NT2/D1 (cell line): ENCODE results near the gene ABCB11.

ENCODE experiments used
- DNase-seq: peaks from one replicate; pipeline ENCODE4 v3.0.0-alpha.2; 2011; ENCODE audit warnings: low read depth, low spot score
- H3K27me3 ChIP-seq: 2 replicates; pipeline ENCODE4 v1.6.0; 2011; ENCODE audit warnings: mild to moderate bottlenecking; ENCODE audit not compliant: insufficient read length, insufficient read depth
- H3K36me3 ChIP-seq: 2 replicates; pipeline ENCODE4 v1.6.1; 2011; ENCODE audit warnings: mild to moderate bottlenecking, low read length, mixed read lengths; ENCODE audit not compliant: insufficient read depth, insufficient read length
- H3K4me1 ChIP-seq: 2 replicates; pipeline ENCODE4 v1.5.1; 2011; ENCODE audit not compliant: insufficient read depth, insufficient read length
- H3K4me3 ChIP-seq: 2 replicates; pipeline ENCODE4 v1.5.1; 2011; ENCODE audit warnings: low read depth; ENCODE audit not compliant: insufficient read length
- H3K9ac ChIP-seq: 2 replicates; pipeline ENCODE4 v1.6.0; 2011; ENCODE audit warnings: low read depth; ENCODE audit not compliant: insufficient read length
- H3K9me3 ChIP-seq: 2 replicates; pipeline ENCODE4 v1.5.1; 2011; ENCODE audit warnings: mild to moderate bottlenecking, low read length; ENCODE audit not compliant: insufficient read depth
- SUZ12 ChIP-seq: IDR thresholded peaks from 2 replicates; pipeline ENCODE4 v1.6.1; 2011; ENCODE audit not compliant: insufficient read length, insufficient read depth; ENCODE audit errors: extremely low read depth
- YY1 ChIP-seq: IDR thresholded peaks from 2 replicates; pipeline ENCODE4 v1.6.1; 2011; ENCODE audit not compliant: insufficient read length, insufficient read depth
- ZNF274 ChIP-seq: IDR thresholded peaks from 2 replicates; pipeline ENCODE4 v1.6.1; 2011; ENCODE audit warnings: mild to moderate bottlenecking, low read depth, low read length

ABCB11 gene

GRCh38 chr2:169050476-169051240 lies 19.5 kb upstream of the ABCB11 start:
- TF ChIP-seq SUZ12, result no peak
- TF ChIP-seq YY1, result no peak
- TF ChIP-seq ZNF274, result no peak
- no peak for DNase-seq

DNA sequence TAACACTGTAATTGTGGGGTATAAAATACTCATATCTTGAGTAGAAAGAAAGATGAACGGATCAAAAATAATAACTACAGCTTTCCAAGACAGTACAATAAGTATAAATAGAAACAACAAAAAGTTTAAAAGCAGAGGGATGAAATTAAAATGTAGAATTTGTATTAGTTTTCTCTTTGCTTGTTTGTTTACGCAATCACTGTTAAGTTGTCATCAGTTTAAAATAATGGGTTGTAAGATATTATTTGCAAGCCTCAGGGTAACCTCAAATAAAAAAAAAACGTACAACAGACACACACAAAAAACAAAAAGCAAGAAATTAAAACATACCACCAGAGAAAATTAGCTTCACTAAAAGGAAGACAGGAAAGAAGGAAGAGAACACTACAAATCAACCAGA lies 18.0 kb upstream of the ABCB11 start:
- no peaks in the 10 kb centered on the region for H3K27me3 ChIP-seq
- H3K36me3 ChIP-seq, result no peaks in the 10 kb centered on the region
- peaks cover 3% of the 10 kb centered on the region for H3K4me1 ChIP-seq
- TF ChIP-seq YY1 (no peak), SUZ12 (no peak), ZNF274 (no peak)
- peaks cover 10% of the 10 kb centered on the region; the same call in 1 of the 2 replicates for H3K9me3 ChIP-seq
- no peak for DNase-seq
- no peak overlapping the region for H3K4me3 ChIP-seq
- H3K9ac ChIP-seq, result no peak overlapping the region

More at GRCh38 chr2:169050476-169051240, 19.5 kb upstream of the ABCB11 start:
- no peaks in the 10 kb centered on the region for H3K36me3 ChIP-seq
- peaks cover 3% of the 10 kb centered on the region for H3K4me1 ChIP-seq
- no peak overlapping the region for H3K4me3 ChIP-seq
- no peak overlapping the region for H3K9ac ChIP-seq
- H3K9me3 ChIP-seq, result peaks cover 16% of the 10 kb centered on the region; the same call in 1 of the 2 replicates
- H3K27me3 ChIP-seq, result no peaks in the 10 kb centered on the region

DNA sequence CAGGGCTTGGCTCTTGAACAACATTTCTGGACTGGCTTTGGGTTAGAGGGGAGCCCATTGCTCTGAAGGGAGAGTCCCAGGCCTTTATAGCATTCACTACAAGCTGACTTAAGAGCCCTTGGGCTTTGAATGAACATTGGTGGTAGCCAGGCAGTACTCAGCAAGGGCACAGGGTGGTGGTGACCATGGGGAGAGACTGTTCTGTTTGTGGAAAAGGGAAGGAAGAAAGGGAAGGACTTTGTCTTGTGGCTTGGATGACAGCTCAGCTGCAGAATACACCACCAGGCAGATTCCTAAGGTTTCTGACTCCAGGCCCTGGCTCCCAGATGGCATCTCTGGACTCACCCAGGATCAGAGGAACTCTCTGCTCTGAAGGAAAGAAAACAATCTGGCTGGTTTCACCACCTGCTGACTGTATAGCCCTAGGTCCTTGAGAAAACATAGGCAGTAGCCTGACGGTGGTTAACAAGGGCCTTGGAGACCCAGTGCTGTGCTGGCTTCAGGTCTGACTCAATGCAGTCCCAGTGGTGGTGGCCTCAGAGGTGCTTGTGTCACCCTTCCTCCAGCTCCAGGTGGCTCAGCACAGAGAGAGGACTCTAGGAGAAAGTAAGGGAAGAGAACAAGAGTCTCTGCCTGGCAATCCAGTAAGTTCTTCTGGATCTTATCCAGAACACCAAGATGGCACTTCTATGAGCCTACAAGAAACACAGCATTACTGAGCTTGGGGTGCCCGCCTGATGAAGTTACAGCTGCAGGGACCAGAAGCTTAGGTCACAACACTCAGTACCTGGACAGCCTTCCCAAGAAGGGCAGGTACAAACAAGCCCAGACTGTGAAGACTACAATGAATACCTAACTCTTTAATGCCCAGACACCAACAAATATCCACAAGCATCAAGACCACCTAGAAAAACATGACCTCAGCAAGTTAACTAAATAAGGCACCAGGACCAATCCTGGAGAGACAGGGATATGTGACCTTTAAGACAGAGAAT lies 16.4 kb upstream of the ABCB11 start:
- Histone ChIP-seq H3K27me3 (no peaks in the 10 kb centered on the region), H3K36me3 (no peaks in the 10 kb centered on the region), H3K4me3 (no peak overlapping the region), H3K9me3 (peaks cover 19% of the 10 kb centered on the region), H3K4me1 (peaks cover 3% of the 10 kb centered on the region), H3K9ac (no peak overlapping the region)
- TF ChIP-seq YY1, result no peak
- TF ChIP-seq SUZ12, result no peak
- no peak for TF ChIP-seq ZNF274
- DNase-seq, result no peak

DNA sequence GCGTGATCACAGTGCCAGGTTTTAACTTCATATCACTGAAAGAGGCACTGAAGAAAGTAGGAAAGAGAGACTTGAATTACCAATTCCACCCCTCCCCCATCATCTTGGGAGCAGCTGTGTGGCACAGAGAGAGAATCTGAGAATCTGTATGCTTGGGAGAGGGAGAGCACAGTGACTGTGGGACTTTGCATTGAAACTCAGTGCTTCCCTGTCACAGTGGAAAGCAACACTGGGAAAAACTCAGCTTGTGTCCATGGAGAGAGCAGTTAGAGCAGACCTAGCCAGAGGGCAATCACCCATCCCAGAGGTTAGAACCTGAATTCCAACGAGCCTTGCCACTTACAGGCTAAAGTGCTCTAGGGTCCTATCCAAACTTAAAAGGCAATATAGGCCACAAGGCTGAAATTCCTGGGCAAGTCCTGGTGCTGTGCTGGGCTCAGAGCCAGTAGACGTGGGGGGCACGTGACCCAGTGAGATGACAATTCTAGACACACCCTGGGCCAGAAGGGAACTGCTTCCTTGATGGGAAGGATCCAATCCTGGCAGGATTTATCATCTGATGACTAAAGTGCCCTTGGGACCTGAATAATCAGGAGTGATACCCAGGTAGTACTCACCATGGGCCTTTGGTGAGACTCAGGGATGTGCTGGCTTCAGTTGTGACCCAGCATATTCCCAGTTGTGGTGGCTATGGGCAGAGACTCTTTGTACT lies 15.5 kb upstream of the ABCB11 start:
- no peak for DNase-seq
- Histone ChIP-seq H3K27me3 (no peaks in the 10 kb centered on the region), H3K9ac (no peak overlapping the region), H3K9me3 (peaks cover 28% of the 10 kb centered on the region), H3K4me3 (no peak overlapping the region), H3K4me1 (peaks cover 3% of the 10 kb centered on the region), H3K36me3 (no peaks in the 10 kb centered on the region)
- no peak for TF ChIP-seq ZNF274
- TF ChIP-seq YY1, result no peak

- Histone ChIP-seq H3K4me1 (peaks cover 3% of the 10 kb centered on the region), H3K9ac (no peak overlapping the region), H3K36me3 (no peaks in the 10 kb centered on the region), H3K27me3 (no peaks in the 10 kb centered on the region), H3K4me3 (no peak overlapping the region), H3K9me3 (peaks cover 30% of the 10 kb centered on the region)
- DNase-seq, result no peak
- TF ChIP-seq SUZ12 (no peak), ZNF274 (no peak), YY1 (no peak)
Observed at GRCh38 chr2:169042856-169043255, 11.7 kb upstream of the ABCB11 start.

DNA sequence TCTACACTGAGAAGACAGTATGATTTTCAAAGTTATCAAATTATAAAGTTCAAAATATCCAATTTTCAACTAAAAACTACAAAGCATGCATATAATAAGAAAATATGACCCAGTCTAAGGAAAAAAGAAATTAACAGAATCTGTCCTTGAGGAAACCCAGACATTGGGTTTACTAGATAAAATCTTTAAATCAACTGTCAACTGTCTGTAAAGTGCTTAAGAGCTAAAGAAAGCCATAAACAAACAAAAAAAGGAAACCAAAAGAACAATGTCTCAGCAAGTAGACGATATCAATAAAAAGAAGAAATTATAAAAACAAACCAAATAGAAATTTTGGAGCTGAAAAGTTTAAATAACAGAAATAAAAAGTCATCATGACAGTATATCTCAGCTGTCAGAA lies 10.5 kb upstream of the ABCB11 start:
- Histone ChIP-seq H3K9me3 (peaks cover 30% of the 10 kb centered on the region), H3K27me3 (no peaks in the 10 kb centered on the region), H3K4me3 (no peak overlapping the region), H3K36me3 (no peaks in the 10 kb centered on the region), H3K9ac (no peak overlapping the region), H3K4me1 (peaks cover 3% of the 10 kb centered on the region)
- no peak for TF ChIP-seq ZNF274
- no peak for TF ChIP-seq SUZ12
- no peak for TF ChIP-seq YY1
- DNase-seq, result no peak
